ENCODE data around the gene ITSN2.

ITSN2 gene

DNA sequence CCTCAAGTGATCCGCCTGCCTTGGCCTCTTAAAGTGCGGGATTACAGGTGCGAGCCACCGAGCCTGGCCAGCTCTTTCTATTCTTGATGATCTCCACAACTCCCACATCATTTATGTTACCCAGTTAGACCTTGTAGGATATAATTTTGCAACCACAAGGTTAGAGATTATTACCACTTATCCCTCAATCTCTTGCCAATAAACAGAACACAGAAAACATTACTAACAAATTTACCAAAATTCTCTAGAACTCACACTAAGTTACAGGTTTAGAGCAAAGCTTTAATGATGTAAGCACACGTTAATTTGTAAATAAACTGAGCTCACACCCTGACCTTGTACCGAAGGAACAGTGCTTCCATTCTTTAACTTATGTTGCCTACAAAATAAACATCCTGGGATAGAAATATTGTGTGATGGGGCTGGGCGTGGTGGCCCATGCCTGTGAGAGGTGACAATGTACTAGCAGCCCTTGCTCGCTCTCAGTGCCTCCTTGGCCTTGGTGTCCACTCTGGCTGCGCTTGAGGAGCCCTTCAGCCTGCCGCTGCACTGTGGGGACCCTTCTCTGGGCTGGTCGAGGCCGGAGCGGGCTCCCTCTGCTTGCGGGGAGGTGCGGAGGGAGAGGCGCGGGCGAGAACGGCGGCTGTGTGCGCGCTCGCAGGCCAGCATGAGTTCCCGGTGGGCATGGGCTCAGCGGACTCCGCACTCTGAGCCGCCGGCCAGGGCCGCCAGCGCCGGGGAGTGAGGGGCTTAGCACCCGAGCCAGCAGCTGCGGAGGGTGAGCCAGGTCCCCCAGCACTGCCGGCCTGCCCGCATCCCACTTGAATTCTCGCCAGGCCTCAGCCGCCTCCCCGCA lies 42.1 kb upstream of the ITSN2 start:
- peak overlapping the region; percentile 19 for H3K4me3 ChIP-seq (ENCODE audit: control insufficient read depth, low read depth, low read length)
- TF ChIP-seq, protein P1, sequence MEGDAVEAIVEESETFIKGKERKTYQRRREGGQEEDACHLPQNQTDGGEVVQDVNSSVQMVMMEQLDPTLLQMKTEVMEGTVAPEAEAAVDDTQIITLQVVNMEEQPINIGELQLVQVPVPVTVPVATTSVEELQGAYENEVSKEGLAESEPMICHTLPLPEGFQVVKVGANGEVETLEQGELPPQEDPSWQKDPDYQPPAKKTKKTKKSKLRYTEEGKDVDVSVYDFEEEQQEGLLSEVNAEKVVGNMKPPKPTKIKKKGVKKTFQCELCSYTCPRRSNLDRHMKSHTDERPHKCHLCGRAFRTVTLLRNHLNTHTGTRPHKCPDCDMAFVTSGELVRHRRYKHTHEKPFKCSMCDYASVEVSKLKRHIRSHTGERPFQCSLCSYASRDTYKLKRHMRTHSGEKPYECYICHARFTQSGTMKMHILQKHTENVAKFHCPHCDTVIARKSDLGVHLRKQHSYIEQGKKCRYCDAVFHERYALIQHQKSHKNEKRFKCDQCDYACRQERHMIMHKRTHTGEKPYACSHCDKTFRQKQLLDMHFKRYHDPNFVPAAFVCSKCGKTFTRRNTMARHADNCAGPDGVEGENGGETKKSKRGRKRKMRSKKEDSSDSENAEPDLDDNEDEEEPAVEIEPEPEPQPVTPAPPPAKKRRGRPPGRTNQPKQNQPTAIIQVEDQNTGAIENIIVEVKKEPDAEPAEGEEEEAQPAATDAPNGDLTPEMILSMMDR (conservative IDR thresholded peaks at IDR 0.05; ENCODE audit: control insufficient read depth, insufficient read depth, low read depth, low read length): no peak
- no peak for DNase-seq (ENCODE audit: low read depth)

DNA sequence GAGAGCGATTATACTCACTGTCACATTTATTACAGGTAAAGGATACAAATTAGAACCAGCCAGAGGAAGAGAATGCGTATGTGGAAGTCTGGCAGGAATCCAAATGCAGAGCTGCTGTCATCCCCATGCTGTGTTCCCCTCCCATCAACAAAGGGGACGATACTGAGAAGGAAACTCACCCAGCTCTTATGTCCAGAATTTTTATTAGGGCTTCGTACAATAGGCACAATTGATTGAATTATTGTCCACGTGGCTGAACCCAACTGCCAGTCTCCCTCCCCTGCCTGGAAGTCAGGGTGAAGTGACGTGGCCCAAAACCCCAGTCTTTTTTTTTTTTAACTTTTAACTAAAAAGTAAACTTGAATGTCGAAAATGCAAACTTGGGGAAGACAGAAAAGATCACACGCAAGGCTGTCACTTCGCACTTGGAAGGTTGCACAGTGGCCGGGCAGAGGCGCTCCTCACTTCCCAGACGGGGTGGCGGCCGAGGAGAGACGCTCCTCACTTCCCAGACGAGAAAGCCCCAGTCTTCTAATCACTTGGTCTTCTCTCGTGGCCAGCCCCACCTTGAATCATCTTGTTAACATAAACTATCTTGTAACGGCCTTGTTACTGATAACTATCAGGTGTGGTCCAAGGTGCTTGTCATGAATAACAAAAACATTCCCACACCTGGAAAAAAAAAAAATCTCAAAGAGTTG lies 40.0 kb upstream of the ITSN2 start:
- no peak overlapping the region for H3K4me3 ChIP-seq (ENCODE audit: control insufficient read depth, low read depth, low read length)
- no peak for DNase-seq (ENCODE audit: low read depth)
- TF ChIP-seq, protein P1 (conservative IDR thresholded peaks at IDR 0.05; ENCODE audit: control insufficient read depth, insufficient read depth, low read depth, low read length): no peak

DNA sequence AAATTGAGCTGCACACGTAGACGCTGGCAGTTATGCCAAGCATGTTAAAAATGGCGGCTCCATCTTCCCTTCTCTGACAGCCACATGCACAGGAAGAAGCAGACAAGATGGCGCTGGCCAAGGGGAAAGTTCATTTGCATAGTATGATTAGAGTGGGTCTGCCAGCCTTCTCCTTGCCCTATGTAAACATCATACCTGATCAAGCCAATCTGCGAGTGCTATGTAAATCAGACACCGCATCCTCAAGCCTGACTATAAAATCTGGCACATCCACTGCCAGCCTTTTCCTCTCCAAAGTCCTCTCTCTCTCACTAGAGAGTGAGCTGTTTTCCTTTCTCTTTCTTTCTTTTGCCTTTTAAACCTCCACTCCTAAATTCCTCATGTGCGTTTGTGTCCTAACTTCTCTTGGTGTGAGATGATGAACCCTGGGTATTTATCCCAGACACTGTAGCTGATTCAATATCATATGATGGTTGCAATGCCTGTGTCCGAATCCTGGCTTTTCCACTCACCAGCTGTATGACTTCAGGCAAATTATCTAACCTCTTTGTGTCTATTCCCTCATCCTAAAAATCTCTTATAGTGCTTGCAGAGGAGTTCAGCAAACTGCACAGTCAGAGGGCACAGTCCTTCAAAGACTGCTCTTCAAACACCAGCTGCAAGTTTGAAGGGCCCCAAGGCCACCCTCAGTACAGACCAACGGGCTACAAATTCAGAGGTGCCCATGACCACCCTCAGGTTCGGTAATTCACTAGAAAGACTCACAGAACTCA lies 39.3 kb upstream of the ITSN2 start:
- no peak for DNase-seq (ENCODE audit: low read depth)
- H3K4me3 ChIP-seq (ENCODE audit: control insufficient read depth, low read depth, low read length): no peak overlapping the region
- TF ChIP-seq, protein P1 (conservative IDR thresholded peaks at IDR 0.05; ENCODE audit: control insufficient read depth, insufficient read depth, low read depth, low read length): no peak

DNA sequence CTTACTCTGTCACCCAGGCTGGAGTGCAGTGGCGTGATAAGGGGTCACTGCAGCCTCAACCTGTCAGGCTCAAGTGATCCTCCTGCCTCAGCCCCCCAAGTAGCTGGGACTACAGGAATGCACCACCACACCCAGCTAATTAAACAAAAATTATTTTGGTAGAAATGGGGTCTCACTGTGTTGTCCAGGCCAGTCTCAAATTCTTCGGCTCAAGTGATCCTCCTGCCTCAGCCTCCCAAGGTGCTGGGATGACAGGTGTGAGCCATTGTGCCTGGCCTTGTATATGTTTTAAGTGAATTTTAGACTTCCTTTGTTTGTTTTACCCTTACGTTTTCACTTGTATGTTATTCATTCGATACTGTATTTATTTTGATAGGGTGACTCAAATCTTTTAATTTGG lies 34.7 kb upstream of the ITSN2 start:
- TF ChIP-seq, protein P1 (conservative IDR thresholded peaks at IDR 0.05; ENCODE audit: control insufficient read depth, insufficient read depth, low read depth, low read length): no peak
- DNase-seq (ENCODE audit: low read depth): no peak
- no peak overlapping the region for H3K4me3 ChIP-seq (ENCODE audit: control insufficient read depth, low read depth, low read length)

DNA sequence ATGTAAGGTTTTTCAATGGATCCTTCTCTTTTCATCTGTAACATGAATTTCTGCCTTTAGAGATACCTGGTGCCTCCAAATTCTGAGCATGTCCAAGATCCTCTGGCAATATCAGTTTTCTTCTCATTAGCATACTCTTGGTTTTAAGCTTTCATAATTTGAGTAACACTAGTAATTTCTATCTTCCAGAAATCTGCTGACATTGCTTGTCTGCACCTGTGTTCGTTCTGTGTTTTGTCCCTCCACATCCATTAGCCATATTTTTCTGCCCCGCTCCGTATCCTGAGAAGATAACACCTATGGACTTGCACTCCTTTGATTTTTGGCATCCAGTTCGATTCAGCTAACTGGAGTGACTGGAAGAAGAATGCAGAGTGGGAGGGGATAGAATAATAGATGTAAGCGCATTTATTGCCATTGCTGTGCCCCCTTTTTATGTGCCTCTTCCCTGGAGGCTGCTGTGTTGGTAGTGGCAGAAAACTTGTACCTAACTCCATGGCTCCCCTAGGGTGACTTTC lies 32.3 kb upstream of the ITSN2 start:
- no peak for DNase-seq (ENCODE audit: low read depth)
- no peak overlapping the region for H3K4me3 ChIP-seq (ENCODE audit: control insufficient read depth, low read depth, low read length)
- TF ChIP-seq, protein P1 (conservative IDR thresholded peaks at IDR 0.05; ENCODE audit: control insufficient read depth, insufficient read depth, low read depth, low read length): no peak

DNA sequence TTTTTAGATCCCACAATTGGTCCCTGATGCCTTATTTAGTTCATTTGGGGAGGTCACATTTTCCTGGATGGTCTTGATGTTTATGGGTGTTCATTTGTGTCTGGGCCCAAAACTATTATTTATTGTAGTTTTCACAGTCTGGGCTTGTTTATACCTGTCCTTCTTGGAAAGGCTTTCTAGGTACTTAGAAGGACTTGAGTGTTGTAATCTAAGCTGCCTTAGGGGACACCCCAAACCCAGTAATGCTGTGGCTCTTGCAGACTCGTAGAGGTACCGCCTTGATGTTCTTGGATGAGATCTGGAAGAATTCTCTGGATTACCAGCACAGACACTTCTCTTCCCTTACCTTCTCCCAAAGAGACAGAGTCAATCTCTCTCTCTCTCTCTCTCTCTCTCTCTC lies 25.0 kb upstream of the ITSN2 start:
- TF ChIP-seq, protein P1 (conservative IDR thresholded peaks at IDR 0.05; ENCODE audit: control insufficient read depth, insufficient read depth, low read depth, low read length): no peak
- DNase-seq (ENCODE audit: low read depth): no peak
- H3K4me3 ChIP-seq (ENCODE audit: control insufficient read depth, low read depth, low read length): no peak overlapping the region

Measured in fibroblast of mammary gland (primary cell).